ENCODE data around the gene ST6GALNAC4. TPM values are rescaled to one million over a fixed set of nuclear protein-coding genes. Genes with fewer than 3 reads are reported as not detected.

ST6GALNAC4 gene
- total RNA-seq, 1 donor from 2014 or later, result 23.2 TPM

DNA sequence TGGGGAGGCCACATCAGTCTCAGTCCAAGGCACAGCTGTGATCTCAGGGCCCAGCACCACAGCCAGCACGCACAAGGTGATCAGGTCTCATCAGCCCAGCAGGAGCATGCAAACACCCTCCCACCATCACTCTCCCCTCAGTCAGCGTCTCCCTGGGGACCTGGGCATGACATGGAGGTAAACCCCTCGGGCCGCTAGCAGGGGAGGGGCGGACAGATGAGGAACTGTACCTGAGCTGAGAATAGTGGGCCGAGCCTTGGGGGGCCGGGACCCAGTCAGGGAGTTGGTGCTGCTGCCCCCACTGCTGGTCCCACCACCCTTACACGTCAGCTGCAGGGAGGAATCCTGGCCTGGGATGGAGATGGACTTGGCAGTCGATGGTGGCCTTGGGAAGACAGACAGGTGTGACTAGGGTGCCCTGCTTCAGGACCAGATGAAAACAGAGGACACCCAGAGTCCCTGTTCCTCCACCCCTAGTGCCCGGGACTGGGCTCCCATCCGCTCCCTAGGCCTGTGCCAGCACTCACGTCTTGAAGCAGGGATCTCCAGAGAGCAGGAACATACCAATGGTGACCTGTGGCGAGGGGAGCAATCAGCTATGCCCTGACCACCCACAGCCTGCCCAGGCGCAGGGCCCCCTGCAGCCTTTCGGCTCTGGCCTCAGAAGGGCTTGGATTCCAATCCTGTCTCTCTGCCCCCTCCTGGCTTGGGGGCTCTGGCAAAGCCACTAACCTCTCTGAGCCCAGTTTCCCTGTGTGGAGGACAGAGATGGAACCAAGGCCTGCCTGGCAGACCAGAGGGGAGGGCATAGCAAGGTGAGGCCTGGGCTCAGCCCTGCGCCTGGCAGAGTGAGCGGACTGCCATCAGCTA, 31.2 kb upstream of the ST6GALNAC4 start:
- intact Hi-C loops (cut with micrococcal nuclease), result no loop called here

DNA sequence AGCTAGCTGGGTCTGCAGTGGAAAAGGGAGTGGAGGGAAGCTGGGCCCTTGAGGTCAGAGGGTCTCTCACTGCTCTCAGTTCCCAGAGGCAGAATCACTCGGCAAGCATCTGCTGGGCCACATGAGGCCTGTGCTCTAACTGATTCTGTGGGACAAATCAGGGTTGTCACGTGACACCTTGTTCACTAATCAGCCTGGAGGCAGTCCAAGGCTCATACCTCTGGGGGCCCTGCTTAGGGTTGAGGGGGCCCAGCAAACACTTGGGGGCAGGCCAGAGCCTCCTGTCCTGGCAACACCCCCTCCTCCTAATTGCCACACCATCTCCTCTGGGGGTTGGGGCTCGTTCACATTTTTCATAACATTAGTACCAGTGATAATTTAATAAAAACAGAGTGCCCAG, 29.9 kb upstream of the ST6GALNAC4 start:
- intact Hi-C loops (cut with micrococcal nuclease), result no loop called here

DNA sequence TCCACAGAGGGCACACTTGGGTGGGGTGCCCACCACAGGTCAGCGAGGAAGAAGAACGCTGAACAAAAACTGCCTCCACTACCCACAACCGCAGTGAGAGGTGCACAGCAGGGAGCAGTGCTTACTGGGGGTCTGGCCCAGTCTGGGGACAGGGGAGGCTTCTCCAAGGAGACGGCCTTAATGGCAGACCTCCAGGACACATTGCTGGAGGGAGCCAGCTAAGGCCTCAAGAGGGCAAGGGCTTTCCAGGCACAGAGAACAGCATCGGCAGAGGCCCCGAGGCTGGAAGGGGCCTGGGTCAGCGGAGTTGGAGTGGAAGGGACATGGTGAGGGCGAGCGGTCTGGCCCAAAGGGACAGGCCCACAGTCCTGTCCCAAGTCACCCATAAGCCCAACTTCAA, 29.1 kb upstream of the ST6GALNAC4 start:
- intact Hi-C loops (cut with micrococcal nuclease), result no loop called here

DNA sequence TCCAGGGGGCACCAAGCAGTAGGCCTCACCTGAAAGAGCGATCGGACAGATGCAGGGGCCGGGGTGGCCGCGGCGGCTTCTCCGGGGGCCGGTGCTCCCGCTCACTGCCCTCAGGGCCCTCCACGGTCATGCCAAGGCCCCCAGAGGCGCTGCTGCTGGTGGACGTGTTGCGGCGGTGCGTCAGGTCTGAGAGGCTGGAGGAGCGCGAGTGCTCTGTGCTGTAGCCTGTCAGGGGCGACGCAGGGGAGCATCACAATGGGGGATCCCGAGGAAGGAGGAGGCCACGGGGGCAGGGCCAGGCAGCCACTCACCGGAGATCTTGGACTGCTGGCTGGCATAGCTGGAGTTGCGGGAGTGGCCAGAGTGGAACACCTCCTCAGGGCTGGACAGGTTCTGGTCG, 28.5 kb upstream of the ST6GALNAC4 start:
- intact Hi-C loops (cut with micrococcal nuclease), result no loop called here

DNA sequence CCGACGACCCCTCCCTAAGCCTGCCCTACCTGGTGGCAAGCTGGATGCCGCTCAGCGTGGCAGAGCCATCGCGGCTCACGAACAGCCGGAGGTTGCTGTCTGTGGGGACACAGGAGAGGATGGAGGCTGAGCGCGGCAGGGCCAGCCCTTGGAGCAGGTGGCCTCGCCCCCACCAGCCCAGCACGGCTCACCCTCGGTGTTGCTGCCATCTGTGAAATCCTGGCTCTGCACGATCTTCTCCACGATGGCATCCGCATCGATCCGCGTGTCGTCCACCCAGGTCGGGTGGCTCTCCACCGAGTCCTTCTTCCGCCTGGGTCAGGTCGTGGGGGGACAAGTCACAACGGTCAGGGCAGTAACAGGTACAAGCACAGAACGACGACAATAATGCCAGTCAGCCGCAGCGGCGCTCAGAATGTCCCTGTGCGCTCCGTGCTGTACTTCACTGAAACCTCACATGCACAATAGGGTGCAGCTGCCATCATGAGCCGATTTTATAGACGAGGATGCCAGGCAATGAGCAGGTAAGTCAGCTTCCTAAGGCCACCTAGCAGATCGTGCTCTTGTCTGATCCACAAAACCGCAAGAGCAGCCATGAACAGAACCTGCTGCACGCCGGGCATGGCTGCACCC, 27.9 kb upstream of the ST6GALNAC4 start:
- intact Hi-C loops (cut with micrococcal nuclease), result no loop called here

DNA sequence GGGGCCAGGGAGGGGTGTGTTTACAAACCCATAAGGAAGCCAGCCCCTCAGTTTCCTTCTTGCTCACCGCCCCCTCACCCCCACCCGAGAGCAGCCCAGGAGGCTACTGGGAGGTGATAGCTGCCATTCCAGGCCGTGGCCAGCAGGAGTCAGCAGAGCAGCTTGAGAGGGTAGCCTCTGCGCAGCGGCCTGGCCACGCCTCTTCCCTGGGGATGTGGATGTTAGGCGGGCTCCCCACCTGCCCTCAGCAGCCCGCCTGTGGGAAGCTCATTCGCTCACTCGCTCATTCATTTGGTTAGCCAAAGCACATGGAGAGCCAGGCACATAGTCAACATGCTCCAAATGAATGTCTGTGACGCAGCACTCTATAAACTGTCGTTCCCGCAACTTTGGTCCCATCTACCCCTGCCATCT, 26.9 kb upstream of the ST6GALNAC4 start:
- intact Hi-C loops (cut with micrococcal nuclease), result loop anchor here (1.0 kb wide), 1 partner anchor 92 kb away; no protein-coding TSS in a partner anchor

DNA sequence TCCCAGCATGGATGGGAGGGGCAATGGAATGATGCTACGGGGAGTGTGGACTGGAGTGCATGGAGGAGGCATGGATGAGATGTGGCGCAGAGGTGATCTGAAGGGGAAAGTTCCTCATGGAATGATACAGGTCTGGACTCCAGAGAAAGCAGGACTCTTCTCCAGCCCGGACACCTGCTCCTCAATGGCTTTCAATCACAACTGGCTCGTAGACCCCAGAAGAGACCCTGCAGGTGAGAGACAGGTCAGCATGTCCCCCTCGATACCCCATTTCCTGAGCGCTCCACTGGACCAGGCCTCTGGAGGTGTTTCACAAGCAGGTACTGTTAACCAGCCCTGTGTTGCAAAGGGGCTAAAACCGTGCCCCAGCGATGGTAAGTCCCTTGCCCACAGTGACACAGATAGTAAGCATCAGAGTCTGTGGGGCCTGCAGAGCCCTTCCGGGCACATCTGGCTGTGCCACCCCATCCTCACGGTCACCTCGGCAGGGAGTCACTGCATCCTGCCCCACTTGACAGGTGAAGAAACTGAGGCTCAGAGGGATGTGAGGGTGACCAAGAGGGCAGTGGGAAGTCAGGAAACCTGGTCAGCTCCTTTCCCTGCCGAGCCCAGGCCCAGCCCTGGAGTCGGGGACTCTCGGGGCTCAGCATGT, 26.3 kb upstream of the ST6GALNAC4 start:
- intact Hi-C loops (cut with micrococcal nuclease), result loop anchor here (1.0 kb wide), 1 partner anchor 92 kb away; no protein-coding TSS in a partner anchor

DNA sequence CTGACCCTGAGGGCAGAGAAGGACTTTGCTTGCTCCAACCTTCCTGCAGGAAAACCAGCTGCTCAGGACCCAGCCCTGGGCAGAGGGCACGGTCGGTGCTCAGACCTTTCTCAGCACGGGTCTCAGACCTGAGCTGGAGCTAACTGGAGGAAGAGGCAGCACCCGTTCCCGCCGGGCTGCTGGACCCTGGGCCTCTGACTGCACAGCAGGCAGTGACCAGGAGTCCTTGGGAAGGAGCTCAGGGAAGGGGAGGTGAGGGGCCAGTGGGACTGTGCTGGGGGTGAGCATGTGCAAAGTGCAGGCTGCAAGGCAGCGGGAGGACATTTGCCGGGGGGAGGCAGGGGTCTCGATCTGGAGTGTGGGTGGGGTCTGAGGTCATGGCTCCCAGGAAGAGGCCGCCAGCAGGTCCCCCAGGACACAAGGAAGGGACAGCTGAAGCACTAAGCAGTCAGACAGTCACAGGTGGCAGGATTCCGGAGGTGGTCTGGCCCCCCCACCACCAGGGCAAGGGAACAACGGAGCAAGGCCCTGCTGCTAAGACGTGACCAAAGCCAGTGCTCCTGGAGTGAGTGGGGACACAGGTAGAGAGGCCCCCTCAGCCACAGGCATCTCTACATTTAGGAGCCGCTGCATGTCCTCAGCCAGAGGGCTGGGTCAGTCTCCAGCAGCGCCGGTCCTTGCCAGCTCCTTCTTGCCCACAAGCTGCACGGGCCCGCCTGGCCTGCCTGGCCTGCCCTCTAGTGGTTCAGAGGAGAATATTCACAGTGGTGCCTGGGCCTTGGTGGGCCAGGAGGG, 25.6 kb upstream of the ST6GALNAC4 start:
- intact Hi-C loops (cut with micrococcal nuclease), result loop anchor here (1.0 kb wide), 1 partner anchor 93 kb away; no protein-coding TSS in a partner anchor

DNA sequence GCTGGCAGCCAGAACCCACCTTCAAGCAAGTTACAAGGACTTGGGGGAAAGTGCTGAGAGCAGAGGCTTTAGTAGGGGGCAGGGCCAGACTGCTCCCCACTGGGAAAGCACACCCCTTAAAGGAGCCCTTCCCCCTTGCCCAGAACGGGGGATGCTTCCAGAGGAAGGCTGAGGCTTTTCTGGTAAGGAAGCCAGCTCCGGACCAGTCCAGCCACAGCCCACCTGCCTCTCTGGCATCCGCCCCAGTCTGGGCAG, 25.0 kb upstream of the ST6GALNAC4 start:
- intact Hi-C loops (cut with micrococcal nuclease), result no loop called here

DNA sequence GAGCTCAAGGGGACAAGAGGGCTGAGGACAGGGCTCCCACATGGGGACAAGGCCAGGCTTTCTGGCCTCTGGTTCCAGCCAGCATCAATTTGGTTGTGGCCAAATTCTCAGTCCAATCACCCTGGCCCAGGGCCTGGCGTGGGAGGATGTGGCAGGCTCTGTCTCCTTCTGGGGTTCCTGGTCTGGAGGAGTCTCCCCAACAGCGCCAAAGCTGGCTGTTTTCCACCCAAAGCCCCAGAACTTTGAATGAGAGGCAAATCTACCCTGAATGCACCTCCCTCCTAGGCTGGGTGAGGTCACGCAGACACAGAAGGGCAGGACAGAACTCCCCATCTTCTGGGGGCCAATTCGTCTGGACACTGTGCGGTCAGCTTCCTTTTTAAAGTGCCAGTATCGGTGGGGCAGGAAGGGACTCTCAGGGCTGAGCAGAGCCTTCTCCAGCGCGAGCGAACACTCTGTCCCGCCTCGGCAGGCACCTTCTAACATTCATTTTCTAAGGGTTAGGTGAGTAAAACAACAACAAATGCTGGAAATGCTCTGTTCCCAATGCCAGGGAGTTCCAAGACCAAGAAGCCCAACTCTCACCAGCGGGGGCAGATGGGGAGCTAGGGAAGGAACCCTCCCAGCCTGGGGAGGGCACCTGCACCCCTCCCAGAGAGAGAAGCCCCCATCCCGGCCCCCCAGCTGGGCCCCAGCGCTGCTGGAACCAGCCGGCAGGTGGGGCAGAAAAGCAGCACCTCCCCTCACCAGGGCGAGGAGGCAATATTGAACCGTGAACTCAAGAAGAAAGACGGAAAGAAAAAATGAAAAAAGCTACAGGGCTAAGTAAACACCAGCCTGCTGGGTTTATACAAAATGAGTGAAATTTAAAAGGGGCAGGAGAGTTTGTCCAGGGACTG, 24.5 kb upstream of the ST6GALNAC4 start:
- intact Hi-C loops (cut with micrococcal nuclease), result no loop called here

DNA sequence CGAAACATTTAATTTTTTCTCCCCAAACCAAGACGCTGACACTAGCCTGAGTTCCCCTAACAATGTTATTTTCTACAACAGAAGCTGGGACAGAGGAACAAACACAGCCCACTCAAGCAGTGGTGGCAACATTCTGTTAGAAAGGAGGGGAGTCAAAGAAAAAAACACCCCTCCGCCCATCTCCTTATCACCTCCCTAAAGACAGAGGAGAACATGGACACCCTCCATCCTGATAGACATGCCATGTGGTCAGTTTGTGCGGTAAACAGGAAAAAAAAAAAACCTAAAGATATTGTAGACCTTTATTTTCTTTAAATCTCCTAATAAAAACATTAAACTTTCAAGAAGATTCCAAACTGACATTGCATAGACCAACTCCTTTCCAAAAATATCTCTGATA, 23.8 kb upstream of the ST6GALNAC4 start:
- intact Hi-C loops (cut with micrococcal nuclease), result no loop called here

DNA sequence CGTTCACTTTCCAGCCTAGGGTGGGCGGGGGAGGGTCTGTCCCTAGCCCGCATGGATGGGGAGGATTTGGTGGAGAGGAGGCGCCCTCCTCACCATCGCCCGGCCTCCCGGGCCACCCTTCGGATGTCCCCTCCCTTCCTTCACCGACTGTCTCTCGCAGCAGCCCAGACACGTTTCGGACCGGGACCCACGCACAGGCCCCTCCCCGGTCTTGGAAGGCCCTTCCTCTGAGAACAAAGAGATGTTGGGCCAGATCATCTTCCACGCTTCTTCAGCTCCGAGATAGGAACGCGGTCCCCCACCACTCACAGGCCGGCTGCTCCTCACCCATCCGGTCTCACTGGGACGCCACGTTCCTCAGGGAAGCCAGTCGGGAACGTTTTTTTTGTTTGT, 21.5 kb upstream of the ST6GALNAC4 start:
- intact Hi-C loops (cut with micrococcal nuclease), result loop anchor here (5.0 kb wide), 2 partner anchors 189 to 339 kb away; partner anchors contain the start of genes GOLGA2, PTGES2 and SWI5

DNA sequence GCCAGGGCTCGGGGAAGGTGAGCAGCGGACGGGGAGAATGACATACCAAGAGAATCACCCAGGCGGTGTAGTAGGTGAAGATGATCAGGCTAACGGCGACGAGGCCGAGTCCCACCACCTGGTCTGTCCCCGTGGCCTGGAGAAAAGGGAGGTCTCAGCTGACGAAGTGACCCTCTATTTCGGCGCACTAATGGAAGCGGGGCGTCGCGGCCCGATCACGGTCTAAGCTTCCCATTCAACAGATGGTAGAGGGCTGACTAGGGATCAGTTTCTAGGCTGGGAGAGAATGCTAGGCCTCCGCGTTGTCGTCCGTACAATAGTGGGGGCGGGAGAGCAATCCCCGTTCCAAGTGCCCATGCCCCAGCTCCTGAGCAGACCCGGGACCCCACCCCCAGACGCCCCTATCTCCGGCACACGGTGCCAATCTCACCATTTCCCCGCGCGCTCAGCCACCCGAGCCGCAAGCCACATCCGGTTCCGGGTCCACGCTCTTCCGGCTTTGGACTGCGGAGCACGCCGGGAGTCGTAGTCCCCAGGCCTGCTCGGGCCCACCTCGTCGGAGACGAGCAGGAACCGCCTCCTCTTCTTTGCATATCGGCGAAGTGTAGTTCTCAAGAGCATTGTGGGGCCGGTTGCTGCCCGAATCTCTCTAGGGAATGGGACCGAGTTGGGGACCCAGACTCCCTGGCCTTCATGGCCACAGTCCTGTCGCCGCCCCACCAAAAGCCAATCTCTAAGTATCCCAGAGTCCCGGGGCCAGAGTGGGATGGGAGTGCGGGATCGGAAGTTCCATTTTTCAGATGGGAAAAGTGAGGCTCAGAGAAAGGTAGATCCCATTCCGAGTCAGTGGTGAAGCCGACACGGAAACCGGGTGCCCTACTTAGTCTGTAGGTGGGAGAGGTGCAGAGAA, 20.8 kb upstream of the ST6GALNAC4 start, which contains the start of gene DPM2:
Gene DPM2 (minus strand): TSS at position 467 of the 910 bp plus-strand sequence. CDS start 34 bp downstream, at position 433.
- intact Hi-C loops (cut with micrococcal nuclease), result loop anchor here (2.0 to 5.0 kb wide), 4 partner anchors 33 to 340 kb away; partner anchors contain the start of genes EEIG1, GOLGA2, PTGES2 and SWI5

DNA sequence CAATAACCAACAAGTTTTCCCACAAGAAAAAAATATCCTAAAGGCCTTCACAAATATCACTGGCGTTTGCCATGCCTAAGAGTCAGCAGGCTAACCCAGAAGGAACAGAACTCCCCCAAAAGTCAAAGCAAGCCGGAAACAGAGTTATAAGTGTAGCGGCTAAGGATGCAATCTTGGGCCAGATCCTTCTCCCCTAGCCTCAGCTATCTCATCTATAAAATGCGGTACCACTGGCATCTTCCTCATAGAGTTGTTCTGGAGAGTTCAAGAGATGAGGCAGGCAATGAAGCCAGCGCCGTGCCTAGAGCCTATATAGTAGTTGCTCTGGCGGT, 20.2 kb upstream of the ST6GALNAC4 start:
- intact Hi-C loops (cut with micrococcal nuclease), result loop anchor here (2.0 to 5.0 kb wide), 4 partner anchors 34 to 340 kb away; partner anchors contain the start of genes EEIG1, GOLGA2, PTGES2 and SWI5

DNA sequence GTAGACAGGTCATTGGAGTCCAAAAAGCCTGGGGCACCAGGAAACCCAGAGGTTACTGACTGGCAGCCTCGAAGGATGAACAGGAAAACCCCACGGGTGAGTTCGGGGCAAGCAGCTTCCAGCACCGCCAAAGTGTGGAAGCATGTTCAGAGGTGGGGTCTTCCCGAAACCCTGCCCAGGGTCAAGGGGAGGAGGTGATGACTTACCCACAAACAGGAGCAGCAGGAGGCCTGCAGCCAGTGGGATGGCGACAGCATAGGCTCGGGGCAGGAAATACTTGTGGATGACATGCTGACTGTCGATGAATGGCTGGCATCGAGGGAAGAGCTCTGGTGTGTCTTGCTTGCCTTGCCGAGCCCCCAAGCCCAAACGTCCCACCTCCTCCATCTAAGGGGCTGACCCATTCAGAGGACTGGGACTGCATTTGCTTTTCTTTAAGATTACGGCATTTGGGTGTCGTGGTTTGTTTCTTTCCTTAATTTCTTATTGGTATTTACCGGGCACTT, 19.6 kb upstream of the ST6GALNAC4 start:
- intact Hi-C loops (cut with micrococcal nuclease), result loop anchor here (2.0 to 5.0 kb wide), 4 partner anchors 34 to 341 kb away; partner anchors contain the start of genes EEIG1, GOLGA2, PTGES2 and SWI5

DNA sequence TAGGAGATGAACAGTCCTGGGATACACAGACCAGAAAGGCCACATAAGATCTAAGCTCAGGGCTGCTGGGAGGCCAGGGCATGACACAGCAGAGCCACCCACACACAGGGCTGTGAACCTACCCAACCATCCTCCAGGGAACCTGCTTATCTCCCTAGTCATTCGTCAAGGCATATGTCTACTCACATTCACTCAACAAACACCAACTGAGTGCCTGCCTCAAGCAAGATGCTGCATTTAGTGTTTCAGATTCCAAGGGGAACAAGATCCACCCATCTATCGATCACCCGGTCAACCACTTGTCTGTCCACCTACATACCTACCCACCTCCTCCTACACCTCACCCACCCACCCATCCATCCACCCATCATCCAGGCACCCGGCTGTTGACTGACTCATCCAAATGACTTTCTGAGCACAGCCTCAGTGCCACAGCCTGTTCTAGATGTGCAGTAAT, 19.0 kb upstream of the ST6GALNAC4 start:
- intact Hi-C loops (cut with micrococcal nuclease), result loop anchor here (2.0 to 5.0 kb wide), 4 partner anchors 35 to 342 kb away; partner anchors contain the start of genes EEIG1, GOLGA2, PTGES2 and SWI5

DNA sequence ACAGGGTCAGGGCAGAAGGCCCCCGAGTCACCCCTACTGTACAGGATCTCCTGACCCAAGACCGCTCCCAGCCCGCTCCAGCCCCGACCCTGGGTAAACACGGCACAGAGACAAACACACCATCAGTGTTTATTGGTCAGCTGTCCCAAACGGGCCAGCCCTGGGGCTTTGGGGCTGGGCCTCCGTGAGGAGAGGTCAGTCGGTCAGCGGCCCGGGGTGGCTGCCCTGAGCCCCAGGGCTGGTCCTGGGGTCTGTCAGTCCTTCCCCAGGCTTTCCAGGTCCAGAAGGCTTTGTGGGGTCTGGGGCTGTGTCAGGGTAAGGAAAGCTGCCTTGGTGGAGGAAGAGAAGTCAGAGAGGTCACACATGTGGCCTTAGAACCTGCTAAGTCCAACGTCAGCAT, 18.1 kb upstream of the ST6GALNAC4 start:
- intact Hi-C loops (cut with micrococcal nuclease), result loop anchor here (5.0 kb wide), 2 partner anchors 192 to 342 kb away; partner anchors contain the start of genes GOLGA2, PTGES2 and SWI5

DNA sequence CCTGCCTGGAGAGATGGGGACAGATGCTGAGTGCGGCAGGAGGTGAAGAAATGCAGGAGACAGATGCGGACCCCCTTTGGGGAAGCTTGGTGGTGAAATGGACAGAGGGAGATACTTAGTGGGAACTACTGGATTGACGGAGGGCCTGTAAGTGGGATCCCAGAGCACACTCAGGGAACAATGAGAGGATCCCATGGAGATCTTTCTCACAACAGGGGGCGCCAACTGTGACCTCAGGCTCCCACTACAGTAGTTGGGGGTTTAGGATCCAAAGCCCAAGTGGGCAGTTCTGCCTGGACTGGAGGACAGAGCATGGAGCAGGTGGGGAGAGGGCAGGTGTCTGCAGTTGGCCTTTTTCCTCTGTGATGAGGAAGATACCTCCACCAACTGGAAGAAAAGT, 17.4 kb upstream of the ST6GALNAC4 start:
- intact Hi-C loops (cut with micrococcal nuclease), result no loop called here
